NCI-H524 (cell line): ENCODE results near the gene BEST1.
"Not testable (repeated sequence)": the region's sequence is repeated elsewhere in the genome, so short reads cannot be mapped to it uniquely, and the experiment has no call there.

Source experiments
- DNase-seq, 2 experiments: peaks; one replicate each; lab custom pipeline; 2025; lab: John Stamatoyannopoulos, UW

The BEST1 gene

DNA sequence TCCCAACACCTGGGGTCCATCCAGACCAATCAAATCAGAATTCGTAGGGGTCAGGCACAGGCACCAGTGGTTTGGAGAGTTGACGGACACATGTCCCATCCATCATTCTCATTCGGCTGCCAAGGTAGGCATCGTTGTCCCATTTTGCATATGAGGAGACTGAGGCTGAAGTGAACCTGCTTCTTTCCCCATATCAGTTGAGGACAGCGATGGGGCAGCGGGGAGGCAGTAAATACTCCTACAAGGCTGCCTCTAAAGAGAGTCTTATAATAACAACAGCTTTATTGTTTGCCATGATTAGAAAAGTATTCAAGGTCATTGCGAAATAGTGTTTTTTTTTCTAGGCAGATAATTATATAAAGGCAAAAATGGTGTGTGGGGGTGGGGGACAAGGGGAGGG lies 1.6 kb upstream of the BEST1 start:
- DNase-seq: no peak

DNA sequence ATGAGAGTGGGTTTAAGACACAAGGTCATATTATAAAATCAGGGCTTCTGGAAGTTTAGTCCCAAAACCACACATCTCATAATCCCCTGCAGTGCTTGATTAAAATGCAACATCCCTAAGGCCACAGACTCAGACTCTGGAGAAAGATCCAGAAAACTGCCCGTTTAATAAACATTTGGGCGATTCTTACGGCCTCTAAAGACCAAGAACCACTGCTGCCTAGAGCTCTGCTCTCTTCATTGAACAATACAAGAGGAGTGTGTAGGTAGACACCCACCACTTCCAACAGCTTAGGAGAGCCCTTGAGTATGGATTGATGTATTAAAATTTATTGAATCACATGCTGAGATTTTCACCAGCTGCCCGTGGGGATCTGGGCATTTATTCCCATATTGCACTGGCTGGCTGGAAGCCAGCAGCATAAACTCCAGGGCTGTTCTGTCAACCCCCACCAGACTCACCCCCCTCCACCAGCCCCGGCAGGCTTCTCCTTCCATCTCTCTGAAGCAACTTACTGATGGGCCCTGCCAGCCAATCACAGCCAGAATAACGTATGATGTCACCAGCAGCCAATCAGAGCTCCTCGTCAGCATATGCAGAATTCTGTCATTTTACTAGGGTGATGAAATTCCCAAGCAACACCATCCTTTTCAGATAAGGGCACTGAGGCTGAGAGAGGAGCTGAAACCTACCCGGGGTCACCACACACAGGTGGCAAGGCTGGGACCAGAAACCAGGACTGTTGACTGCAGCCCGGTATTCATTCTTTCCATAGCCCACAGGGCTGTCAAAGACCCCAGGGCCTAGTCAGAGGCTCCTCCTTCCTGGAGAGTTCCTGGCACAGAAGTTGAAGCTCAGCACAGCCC lies 749 bp upstream of the BEST1 start:
- DNase-seq: peak; percentile 95 to 98

DNA sequence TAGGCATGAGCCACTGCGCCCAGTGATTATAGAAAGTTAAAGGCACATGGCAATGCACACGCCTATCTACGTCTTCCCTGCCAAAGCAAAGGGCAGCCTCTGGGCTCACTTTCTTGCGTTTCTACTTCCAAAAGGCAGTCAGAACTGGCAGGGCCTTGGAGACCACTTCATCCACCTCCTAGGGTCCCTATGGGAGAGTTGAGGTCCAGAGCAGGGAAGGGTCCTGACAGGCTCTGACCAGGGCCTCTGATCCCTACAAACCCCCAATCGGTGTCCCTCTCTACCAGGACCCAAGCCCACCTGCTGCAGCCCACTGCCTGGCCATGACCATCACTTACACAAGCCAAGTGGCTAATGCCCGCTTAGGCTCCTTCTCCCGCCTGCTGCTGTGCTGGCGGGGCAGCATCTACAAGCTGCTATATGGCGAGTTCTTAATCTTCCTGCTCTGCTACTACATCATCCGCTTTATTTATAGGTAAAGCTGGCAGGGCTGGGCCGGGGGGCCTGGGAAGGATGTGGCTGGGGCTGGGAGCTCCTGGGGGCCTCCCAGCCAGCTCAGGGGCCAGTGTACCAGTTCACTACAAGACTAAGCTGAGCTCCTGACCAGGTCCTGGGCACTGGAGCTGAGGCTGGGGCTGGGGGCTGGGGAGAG lies 1.5 kb downstream of the BEST1 start:
- DNase-seq: no peak

DNA sequence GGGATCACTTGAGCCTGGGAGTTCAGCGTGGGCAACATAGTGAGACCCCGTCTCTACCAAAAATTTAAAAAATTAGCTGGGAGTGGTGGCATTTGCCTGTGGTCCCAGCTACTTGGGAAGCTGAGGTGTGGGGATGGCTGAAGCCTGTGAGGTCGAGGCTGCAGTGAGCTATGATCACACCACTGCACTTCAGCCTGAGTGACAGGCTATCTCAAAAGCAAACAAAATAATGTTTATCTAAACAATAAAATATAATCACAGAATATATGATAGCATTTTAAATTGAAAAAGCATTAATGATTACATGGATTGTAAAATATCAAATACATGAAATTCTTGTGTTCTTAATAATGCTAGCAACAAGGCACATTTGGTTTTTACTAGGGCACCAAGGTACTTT lies 2.7 kb downstream of the BEST1 start:
- no peak for DNase-seq

DNA sequence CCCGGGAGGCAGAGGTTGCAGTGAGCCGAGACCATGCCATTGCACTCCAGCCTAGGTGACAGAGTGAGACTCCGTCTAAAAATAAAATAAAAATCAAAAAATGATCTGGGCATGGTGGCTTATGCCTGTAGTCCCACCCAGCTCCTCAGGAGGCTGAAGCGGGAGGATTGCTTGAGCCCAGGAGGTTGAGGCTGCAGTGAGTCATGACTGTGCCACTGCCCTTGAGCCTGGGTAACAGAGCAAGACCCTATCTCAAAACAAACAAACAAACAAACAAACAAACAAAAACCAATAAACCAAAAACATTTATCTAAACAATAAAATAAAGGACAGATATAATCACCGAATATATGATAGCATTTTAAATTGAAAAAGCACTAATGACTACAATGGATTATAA lies 3.5 kb downstream of the BEST1 start:
- DNase-seq: not testable (repeated sequence)

DNA sequence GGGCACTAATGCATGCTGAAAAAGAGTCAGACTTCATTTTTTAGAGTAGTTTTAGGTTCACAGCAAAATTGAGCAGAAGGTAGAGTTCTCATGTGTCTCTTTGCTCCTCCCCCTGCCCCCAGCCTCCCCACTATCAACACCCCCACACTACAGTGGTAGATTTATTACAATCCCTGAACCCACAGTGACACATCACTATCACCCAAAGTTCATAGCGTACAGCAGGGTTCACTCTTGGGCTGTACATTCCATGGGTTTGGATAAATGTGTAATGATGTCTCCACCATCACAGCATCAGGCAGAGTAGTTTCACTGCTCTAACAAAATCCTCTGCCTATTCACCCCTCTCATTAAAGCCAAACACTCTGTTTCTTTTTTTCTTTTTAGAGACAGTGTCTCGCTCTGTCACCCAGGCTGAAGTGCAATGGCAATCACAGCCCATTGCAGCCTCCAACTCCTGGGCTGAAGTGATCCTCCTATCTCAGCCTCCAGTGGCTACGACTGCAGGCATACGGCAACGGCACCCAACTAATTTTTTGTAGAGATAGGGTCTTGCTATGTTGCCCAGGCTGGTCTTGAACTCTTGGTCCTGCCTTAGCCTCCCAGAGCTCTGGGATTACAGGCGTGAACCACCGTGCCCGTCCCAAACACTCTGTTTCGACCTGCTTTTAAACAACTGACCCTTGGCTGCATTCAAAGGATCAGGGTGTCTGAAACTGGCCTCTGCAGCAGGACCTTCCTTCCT lies 4.1 kb downstream of the BEST1 start:
- DNase-seq: no peak

DNA sequence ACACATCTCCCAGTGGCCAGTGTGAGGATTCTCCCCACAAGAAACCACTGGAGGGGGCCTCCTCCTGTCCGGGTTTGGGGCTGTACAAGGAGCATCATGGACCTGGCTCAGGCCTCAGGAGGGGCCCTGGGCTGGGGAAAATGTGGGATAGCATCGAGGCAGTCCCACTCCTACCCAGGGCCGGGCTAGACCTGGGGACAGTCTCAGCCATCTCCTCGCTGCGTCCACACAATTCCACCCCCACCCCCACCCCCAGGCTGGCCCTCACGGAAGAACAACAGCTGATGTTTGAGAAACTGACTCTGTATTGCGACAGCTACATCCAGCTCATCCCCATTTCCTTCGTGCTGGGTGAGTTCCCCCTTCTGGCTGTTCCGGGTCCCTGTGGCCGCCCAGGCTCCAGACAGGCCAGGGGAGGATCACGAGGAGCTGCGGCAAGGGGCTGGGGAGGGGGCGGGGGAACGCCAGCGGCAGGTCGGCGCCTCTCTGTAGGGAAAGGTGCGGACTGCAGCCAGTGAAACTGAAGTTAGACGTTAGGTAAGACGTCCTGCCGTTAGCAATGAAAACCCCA lies 4.8 kb downstream of the BEST1 start:
- peak in 1 of 2 experiments; percentile 41 for DNase-seq

DNA sequence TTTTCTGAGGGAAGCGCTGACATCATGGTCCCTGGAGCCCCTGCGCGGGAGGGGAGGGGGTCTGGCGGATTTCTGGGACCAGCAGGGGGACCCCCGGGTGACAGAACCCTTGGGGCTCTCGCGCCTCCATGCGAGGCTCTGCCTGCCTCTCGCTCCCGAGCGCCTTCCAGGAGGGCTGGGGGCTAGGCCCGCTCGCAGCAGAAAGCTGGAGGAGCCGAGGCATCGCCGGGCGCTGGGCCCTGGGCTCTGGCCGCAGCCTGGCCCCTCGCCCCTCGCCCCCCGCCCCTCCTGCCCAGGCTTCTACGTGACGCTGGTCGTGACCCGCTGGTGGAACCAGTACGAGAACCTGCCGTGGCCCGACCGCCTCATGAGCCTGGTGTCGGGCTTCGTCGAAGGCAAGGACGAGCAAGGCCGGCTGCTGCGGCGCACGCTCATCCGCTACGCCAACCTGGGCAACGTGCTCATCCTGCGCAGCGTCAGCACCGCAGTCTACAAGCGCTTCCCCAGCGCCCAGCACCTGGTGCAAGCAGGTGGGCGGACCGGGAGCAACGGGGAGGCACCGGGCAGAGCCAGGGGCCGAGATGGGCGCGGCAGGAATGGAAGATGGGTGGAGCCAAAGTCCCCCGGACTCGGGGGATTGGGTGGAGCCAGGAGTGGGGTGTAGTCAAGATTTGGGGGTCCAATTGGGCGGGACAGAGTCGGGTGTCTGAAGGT lies 5.4 kb downstream of the BEST1 start:
- DNase-seq: peak in 1 of 2 experiments; percentile 25

DNA sequence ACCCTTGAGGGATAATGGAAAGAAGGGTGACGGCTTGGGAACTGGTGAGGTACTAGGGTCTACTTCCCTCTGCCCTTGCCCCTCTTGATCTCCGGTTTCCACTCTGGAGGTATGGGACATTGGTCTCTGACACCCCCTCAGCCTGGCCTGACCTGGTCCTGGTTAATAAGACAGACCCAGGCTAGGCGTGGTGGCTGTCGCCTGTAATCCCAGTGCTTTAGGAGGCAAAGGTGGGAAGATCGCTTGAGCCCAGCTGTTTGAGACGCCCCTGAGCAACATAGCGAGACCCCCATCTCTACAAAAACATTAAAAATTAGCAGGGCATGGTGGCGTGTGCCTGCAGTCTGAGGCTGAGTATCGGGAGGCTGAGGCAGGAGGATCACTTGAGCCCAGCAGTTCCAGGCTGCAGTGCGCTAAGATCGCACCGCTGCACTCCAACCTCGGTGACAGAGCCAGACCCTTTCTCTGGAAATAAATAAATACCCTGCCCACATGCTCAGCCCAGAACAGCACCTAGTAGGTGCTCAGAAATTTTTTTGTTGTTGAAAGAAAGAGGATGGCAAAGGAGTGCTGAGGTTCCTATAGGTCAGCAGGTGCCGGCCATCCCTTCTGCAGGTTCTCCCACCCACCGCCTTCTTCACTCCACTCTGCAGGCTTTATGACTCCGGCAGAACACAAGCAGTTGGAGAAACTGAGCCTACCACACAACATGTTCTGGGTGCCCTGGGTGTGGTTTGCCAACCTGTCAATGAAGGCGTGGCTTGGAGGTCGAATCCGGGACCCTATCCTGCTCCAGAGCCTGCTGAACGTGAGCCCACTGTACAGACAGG lies 6.3 kb downstream of the BEST1 start:
- no peak for DNase-seq

DNA sequence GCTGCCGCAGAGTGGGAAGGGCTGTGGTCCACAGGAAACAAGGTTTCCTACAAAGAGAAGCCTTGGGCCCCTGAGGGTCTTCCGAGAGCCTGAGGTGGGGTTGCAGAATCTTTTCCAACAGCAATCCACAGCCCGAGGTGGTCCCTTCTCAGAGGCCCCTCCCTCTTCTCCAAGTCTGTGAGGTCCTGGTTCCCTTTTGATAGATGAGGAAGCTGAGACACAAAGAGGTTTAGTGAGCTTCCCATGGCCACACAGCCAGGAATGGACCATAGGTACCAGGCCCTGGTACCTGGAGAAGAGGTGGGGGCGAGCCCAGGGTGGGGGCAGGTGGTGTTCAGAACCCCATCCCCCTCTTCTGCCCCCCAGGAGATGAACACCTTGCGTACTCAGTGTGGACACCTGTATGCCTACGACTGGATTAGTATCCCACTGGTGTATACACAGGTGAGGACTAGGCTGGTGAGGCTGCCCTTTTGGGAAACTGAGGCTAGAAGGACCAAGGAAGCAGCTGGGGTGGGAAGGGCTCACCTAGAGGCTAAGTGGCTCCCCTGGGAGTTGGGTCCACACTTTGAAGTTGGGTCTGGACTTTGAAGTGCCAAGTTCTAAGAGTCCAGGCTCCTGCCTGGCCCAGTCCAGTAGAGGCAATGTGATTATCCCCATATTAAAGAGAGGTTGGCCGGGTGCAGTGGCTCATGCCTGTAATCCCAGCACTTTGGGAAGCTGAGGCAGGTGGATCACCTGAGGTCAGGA lies 7.0 kb downstream of the BEST1 start:
- no peak for DNase-seq

DNA sequence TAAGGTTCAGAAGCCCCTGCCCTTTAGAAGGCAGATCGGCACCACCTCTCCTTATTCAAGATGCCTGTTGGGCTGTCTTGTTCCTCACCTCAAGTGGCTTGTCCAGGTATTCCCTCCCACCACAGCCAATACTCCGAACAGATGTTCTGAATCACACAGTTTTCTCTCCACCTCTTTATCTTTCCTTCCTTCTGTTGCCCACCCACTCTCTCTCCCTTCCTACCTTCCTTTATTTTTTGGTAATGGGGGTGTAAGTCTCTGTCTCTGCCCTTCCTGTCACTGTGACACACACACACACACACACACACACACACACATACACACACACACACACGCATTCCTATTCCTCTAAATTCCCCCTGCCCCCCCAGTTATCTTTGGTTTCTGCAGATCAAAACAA lies 8.4 kb downstream of the BEST1 start:
- DNase-seq: no peak

DNA sequence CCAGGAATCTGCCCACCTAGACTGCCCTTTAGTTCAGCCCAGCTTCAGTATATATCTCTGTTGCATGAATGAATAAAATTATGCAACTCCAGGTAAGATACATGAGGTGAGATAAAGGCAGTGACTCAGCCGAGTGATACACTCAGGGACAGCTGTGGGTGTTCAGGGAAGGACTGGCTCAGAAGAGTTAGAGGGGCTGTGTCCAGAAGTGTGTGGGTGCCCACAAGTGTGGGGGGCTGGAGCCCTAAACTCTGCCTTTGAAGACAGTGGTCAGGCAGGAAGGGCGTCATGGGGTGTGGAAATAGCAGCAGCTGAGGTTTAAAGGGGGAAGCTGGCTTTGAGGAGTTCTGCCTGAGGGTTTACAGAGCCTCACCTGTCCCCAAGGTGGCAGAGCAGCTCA lies 9.0 kb downstream of the BEST1 start:
- no peak for DNase-seq

DNA sequence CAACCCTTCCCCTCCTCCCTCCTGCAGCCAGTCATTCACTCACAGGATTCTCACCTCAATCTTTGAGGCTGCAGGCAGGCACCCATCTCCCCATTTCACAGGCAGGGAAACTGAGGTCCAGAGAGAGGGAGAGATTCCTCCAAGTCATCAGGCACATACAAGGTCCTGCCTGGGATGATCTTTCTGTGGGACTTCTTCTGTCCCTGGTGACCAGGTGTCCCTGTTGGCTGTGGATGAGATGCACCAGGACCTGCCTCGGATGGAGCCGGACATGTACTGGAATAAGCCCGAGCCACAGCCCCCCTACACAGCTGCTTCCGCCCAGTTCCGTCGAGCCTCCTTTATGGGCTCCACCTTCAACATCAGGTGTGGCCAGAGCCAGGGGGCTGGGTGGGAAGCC lies 9.5 kb downstream of the BEST1 start:
- DNase-seq: no peak

DNA sequence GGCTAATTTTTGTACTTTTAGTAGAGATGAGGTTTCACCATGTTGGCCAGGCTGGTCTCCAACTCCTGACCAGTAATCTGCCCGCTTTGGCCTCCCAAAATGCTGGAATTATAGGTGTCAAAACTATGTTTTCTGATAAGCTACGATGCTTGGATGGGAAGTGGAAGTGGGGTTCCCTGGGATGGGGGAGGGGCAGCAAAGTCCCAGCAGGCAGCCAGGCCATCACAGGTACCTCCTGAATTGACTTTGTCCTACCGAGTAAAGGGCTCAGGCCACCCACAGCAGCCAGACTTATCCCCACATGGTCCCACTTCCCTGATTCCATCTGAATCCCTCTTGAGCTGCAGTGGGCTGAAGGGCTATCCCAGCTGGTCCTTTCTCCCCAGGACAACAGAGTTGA lies 10.4 kb downstream of the BEST1 start:
- DNase-seq: no peak

DNA sequence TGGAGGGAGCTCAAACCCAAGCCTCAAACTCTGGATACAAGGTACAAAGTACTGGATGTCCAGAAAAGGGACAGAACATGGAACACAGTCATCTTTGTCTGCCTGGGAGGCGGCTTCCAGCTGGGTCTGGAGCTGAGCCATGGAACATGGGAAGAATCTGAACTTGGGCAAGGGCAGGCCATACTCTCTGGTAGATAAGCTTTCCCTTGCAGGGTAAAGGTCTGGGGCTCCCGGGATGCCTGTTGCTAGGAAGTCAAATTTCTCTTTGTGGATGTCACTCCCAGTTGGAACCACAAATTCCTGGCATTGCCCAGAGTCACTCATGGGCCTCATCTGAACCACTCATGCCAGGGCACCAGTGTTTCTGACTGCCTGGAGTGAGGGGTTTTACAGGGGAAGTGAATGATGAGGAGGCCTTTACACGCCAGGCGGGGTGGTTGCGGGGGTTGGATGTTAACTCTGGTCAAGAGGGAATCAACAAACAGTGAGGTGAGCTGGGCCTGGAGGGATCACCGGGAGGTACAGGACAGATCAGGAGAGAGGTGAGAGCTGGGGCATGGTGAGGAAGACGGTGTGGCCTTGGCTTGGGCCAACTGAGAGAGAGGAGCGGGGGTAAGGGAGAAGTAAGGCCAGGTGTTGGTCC lies 11.5 kb downstream of the BEST1 start:
- DNase-seq: no peak

DNA sequence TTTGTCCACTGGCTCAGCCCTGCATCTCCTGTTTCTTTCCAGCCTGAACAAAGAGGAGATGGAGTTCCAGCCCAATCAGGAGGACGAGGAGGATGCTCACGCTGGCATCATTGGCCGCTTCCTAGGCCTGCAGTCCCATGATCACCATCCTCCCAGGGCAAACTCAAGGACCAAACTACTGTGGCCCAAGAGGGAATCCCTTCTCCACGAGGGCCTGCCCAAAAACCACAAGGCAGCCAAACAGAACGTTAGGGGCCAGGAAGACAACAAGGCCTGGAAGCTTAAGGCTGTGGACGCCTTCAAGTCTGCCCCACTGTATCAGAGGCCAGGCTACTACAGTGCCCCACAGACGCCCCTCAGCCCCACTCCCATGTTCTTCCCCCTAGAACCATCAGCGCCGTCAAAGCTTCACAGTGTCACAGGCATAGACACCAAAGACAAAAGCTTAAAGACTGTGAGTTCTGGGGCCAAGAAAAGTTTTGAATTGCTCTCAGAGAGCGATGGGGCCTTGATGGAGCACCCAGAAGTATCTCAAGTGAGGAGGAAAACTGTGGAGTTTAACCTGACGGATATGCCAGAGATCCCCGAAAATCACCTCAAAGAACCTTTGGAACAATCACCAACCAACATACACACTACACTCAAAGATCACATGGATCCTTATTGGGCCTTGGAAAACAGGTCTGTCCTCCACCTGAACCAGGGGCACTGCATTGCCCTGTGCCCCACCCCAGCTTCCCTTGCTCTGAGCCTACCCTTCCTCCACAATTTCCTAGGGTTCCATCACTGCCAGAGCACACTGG lies 12.3 kb downstream of the BEST1 start:
- DNase-seq: no peak

DNA sequence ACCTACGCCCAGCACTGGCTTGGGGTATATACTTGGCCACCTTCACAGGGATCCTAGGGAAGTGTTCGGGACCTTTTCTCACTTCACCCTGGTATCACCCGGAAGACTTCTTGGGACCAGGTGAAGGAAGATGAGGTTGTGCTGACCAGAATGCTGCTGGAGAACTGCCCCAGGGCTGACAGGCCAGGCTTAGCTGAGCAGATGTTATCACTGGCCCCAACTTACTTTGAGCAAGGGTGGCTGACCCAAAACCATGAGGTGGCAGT lies 12.8 kb downstream of the BEST1 start:
- no peak for DNase-seq

DNA sequence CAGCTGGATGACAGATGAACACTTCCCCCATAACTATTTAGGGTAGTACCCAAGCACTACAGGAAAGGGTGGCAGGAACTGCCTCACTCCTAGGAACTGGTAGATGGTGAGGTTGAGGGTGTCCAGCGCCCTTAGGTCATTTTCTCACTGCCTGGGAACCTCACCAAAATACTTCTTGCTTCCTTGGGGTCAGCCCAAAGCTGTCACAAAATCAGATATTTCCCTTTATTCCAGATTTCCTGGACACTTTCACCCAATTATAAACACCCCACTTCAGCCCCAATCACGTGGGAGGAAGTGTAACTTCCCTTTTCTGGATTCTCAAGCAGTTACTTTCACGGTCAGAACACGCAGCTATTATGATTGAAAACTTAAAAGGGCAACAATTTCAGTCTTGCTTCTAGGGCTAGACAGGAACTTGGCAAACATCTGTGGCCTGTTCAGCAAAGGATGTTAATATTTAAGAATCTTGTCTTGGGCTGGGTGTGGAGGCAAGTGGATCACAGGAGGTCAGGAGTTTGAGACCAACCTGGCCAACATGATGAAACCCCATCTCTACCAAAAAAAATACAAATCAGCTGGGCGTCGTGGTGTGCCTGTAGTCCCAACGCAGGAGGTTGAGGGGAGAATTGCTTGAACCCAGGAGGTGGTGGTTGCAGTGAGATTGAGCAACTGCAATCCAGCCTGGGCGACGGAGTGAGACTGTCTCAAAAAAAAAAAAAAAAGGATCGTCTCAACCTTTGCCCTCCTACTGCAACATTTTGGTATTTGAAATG lies 13.3 kb downstream of the BEST1 start:
- DNase-seq: no peak
